ENCODE data around the gene HIVEP3. TPM values are rescaled to one million over a fixed set of nuclear protein-coding genes. Genes with fewer than 3 reads are reported as not detected.

The HIVEP3 gene
- total and polyA plus RNA-seq, 2 of the 13 experiments (the other 11 are each of a cell fraction or from before 2014, with no cell fraction given), result 0.05 TPM; not detected in 1

GRCh38 chr1:41844255-41844654 is 74.5 kb downstream of the HIVEP3 start:
- Histone ChIP-seq H3K4me2 (ENCODE audit: low read depth, low read length) (no peak overlapping the region), H3K9me3 (ENCODE audit: low read length) (no peaks in the 10 kb centered on the region), H3K36me3 (replicated peaks in 1 of 2; ENCODE audit: control insufficient read depth in 1 of 2, insufficient read depth in 2 of 2, low read length in 2 of 2) (no peaks in the 10 kb centered on the region), H3K9ac (ENCODE audit: insufficient read depth, low read depth, low read length) (no peak overlapping the region), H2AFZ (ENCODE audit: low read length) (no peak overlapping the region), H3K27me3 (ENCODE audit: control insufficient read depth in 1 of 2, insufficient read depth in 2 of 2, low read length in 2 of 2) (peaks cover 0 to 15% of the 10 kb centered on the region in 2 experiments; a peak in 4 of 5 replicates), H3K4me1 (ENCODE audit: insufficient read depth, low read length) (no peaks in the 10 kb centered on the region), H3K79me2 (ENCODE audit: insufficient read depth, low read length) (no peaks in the 10 kb centered on the region), H3K4me3 (replicated peaks in 1 of 3; ENCODE audit: insufficient read depth in 1 of 3, low read depth in 2 of 3, low read length in 3 of 3) (no peak overlapping the region), H4K20me1 (ENCODE audit: insufficient read depth, low read length) (no peaks in the 10 kb centered on the region), H3K27ac (ENCODE audit: extremely low read length, insufficient read depth, low read length) (no peak overlapping the region)
- TF ChIP-seq MIXL1 (CRISPR knock-in tag; IDR thresholded peaks at IDR 0.05), result no peak
- TF ChIP-seq RORA (CRISPR knock-in tag; IDR thresholded peaks at IDR 0.05), result no peak
- no peak for TF ChIP-seq EHMT2 (IDR thresholded peaks at IDR 0.05; ENCODE audit: borderline replicate concordance, low read depth, low read length)
- no peak for TF ChIP-seq DMTF1 (CRISPR knock-in tag; IDR thresholded peaks at IDR 0.05)
- TF ChIP-seq SMAD3 (CRISPR knock-in tag; IDR thresholded peaks at IDR 0.05), result no peak
- TF ChIP-seq SKI (IDR thresholded peaks at IDR 0.05; ENCODE audit: partially characterized antibody), result no peak
- no peak for TF ChIP-seq ZNF749 (CRISPR knock-in tag; IDR thresholded peaks at IDR 0.05; ENCODE audit: borderline replicate concordance)
- no peak for TF ChIP-seq ZNF253 (CRISPR knock-in tag; IDR thresholded peaks at IDR 0.05; ENCODE audit: borderline replicate concordance)
- no peak for TF ChIP-seq ATAD3A (CRISPR knock-in tag; IDR thresholded peaks at IDR 0.05)
- TF ChIP-seq ZIK1 (CRISPR knock-in tag; IDR thresholded peaks at IDR 0.05; ENCODE audit: borderline replicate concordance, low read depth), result no peak
- no peak for TF ChIP-seq ZNF10 (CRISPR knock-in tag; IDR thresholded peaks at IDR 0.05; ENCODE audit: borderline replicate concordance, low read depth)
- no peak for TF ChIP-seq RNF2 (conservative IDR thresholded peaks at IDR 0.05; ENCODE audit: low read depth)
- no peak for TF ChIP-seq JUN (CRISPR knock-in tag; IDR thresholded peaks at IDR 0.05)
- in situ Hi-C loops (cut with HindIII; ENCODE audit: extremely low pct_ligation_motif_present, low pct_unique_long_range_greater_than_20kb), result no loop called here
- WGBS (ENCODE audit: low lambda C conversion rate), result 37% methylated on average over 8 of the region's 8 CpGs
- CTCF ChIA-PET (ENCODE audit: low intra/inter-chr PET ratio, low total read pairs), result no interaction called here
- FAIRE-seq (no peak), DNase-seq (ENCODE audit: low spot score) (no peak), ATAC-seq (no peak)
- BruUV-seq (replicated peaks), result no TSS peak
- POLR2A ChIA-PET, result no interaction called here
- intact Hi-C loops (cut with micrococcal nuclease; ENCODE audit: unreplicated experiment), result no loop called here

All from HepG2 (cell line).